Endothelial cell of umbilical vein (primary cell): ENCODE data around the gene HOXB4. TPM values are rescaled to one million over a fixed set of nuclear protein-coding genes. Genes with fewer than 3 reads are reported as not detected.

Experiments
- BruUV-seq: library from RNA; stranded (reverse); fragments of 400-500 nt; replicated peaks from 2 replicates; lab custom pipeline; 2021; lab: Mats Ljungman, UMichigan
- CTCF ChIA-PET: fragments of 300-600, 350-600 bp; sonication (Branson Sonifier 250); formaldehyde crosslinking; loops from one replicate; lab custom pipeline; 2021; ENCODE audit warnings: antibody characterized with exemption, inconsistent platforms; lab: Charles Lee
- POLR2A ChIA-PET: fragments of 300-600, 350-600 bp; sonication (Branson Sonifier 250); formaldehyde crosslinking; loops from one replicate; lab custom pipeline; 2021; ENCODE audit warnings: antibody characterized with exemption, inconsistent platforms; lab: Charles Lee
- DNase-seq: peaks from one replicate; pipeline ENCODE4 v3.0.0-alpha.2; 2011; ENCODE audit warnings: low read depth, low spot score
- FAIRE-seq: peaks from 2 replicates; lab custom pipeline; 2011; peaks lifted over from hg19 to GRCh38; lab: Jason Lieb, UNC
- H2AFZ ChIP-seq: 2 replicates; pipeline ENCODE4 v1.6.0; 2012; ENCODE audit warnings: low read depth, low read length, control low read depth, inconsistent platforms
- H3K27ac ChIP-seq: 2 replicates; pipeline ENCODE4 v1.5.1; 2011; ENCODE audit warnings: low read depth, mild to moderate bottlenecking, control low read depth, low read length, moderate library complexity; ENCODE audit not compliant: insufficient read depth
- H3K27me3 ChIP-seq, 2 experiments: 2 replicates each; pipeline versions ENCODE4 v1.6.0 to v1.6.1; 2011; ENCODE audit warnings: low read length in 2 of 2, mixed read lengths in 1 of 2; ENCODE audit not compliant: control insufficient read depth in 2 of 2, insufficient read depth in 2 of 2
- H3K36me3 ChIP-seq, 2 experiments: 2 replicates in 1 of 2; 3 replicates in 1 of 2; pipeline ENCODE4 v1.5.1; 2011; ENCODE audit warnings: low read length in 2 of 2, mild to moderate bottlenecking in 1 of 2, moderate library complexity in 1 of 2; ENCODE audit not compliant: control insufficient read depth in 2 of 2, insufficient read depth in 2 of 2; ENCODE audit errors: extremely low read depth in 1 of 2
- H3K4me1 ChIP-seq: 3 replicates; pipeline ENCODE4 v1.5.1; 2011; ENCODE audit warnings: mild to moderate bottlenecking, low read length; ENCODE audit not compliant: control insufficient read depth, insufficient read depth; ENCODE audit errors: extremely low read depth
- H3K4me2 ChIP-seq: 2 replicates; pipeline ENCODE4 v1.6.1; 2011; ENCODE audit warnings: low read length, control low read depth, mixed read lengths; ENCODE audit not compliant: insufficient read depth
- H3K4me3 ChIP-seq, 3 experiments: fragments of 200-600 bp in 1 of 3; sonication (generic), shearing (Covaris generic) in 1 of 3; replicated peaks in 1 of 3; 2 replicates each; pipeline ENCODE4 v1.5.1; 2011 to 2016; ENCODE audit warnings: control low read depth in 3 of 3, low read length in 3 of 3, mild to moderate bottlenecking in 2 of 3, inconsistent platforms in 1 of 3, low read depth in 1 of 3, moderate library complexity in 1 of 3; ENCODE audit not compliant: insufficient read depth in 1 of 3
- H3K79me2 ChIP-seq: 2 replicates; pipeline ENCODE4 v1.6.0; 2012; ENCODE audit warnings: low read length, inconsistent platforms; ENCODE audit not compliant: control insufficient read depth, insufficient read depth
- H3K9ac ChIP-seq: replicated peaks from 2 replicates; pipeline ENCODE3; 2011; ENCODE audit warnings: low read length, control low read depth; ENCODE audit not compliant: insufficient read depth; ENCODE audit errors: extremely low read depth
- H3K9me1 ChIP-seq: replicated peaks from 3 replicates; pipeline ENCODE4 v1.6.0; 2011; ENCODE audit warnings: mild to moderate bottlenecking, low read length; ENCODE audit not compliant: control insufficient read depth, insufficient read depth; ENCODE audit errors: extremely low read depth
- H3K9me3 ChIP-seq: replicated peaks from 2 replicates; pipeline ENCODE4 v1.5.1; 2012; ENCODE audit warnings: low read length, inconsistent platforms; ENCODE audit not compliant: control insufficient read depth, insufficient read depth
- H4K20me1 ChIP-seq: replicated peaks from 2 replicates; pipeline ENCODE3; 2011; ENCODE audit warnings: mild to moderate bottlenecking, low read length; ENCODE audit not compliant: control insufficient read depth, insufficient read depth; ENCODE audit errors: extremely low read depth
- CTCF ChIP-seq, 2 donors: IDR thresholded peaks; 1 replicate in 1 of 2; 2 replicates in 1 of 2; pipeline ENCODE4 v1.5.1; 2011; ENCODE audit warnings: low read length in 2 of 2, mild to moderate bottlenecking in 2 of 2, moderate library complexity in 2 of 2, control low read depth in 1 of 2, inconsistent platforms in 1 of 2, low read depth in 1 of 2; ENCODE audit not compliant: insufficient read depth in 1 of 2; ENCODE audit errors: extremely low read depth in 1 of 2
- EZH2 ChIP-seq: IDR thresholded peaks from 2 replicates; pipeline ENCODE4 v1.6.1; 2012; ENCODE audit warnings: borderline replicate concordance, low read depth, mild to moderate bottlenecking, moderate library complexity, low read length, inconsistent platforms; ENCODE audit not compliant: severe bottlenecking
- FOS ChIP-seq: IDR thresholded peaks from 2 replicates; pipeline ENCODE4 v1.6.1; 2011; ENCODE audit warnings: mild to moderate bottlenecking, low read length, moderate library complexity, borderline replicate concordance; ENCODE audit not compliant: insufficient read depth
- GATA2 ChIP-seq: IDR thresholded peaks from 2 replicates; pipeline ENCODE4 v1.7.0; 2011; ENCODE audit warnings: low read depth, mild to moderate bottlenecking, moderate library complexity, mixed read lengths, low read length; ENCODE audit not compliant: insufficient read length, insufficient read depth
- JUN ChIP-seq: IDR thresholded peaks from 2 replicates; pipeline ENCODE4 v1.6.1; 2011; ENCODE audit warnings: borderline replicate concordance, low read depth; ENCODE audit not compliant: insufficient read length, insufficient read depth
- MYC ChIP-seq: IDR thresholded peaks from one replicate; pipeline ENCODE4 v1.6.1; 2011; ENCODE audit warnings: mild to moderate bottlenecking, low read depth, low read length
- POLR2A ChIP-seq: IDR thresholded peaks from 2 replicates; pipeline ENCODE4 v1.6.1; 2012; ENCODE audit warnings: low read depth, mild to moderate bottlenecking, control low read depth, low read length
- POLR2AphosphoS5 ChIP-seq: IDR thresholded peaks from 2 replicates; pipeline ENCODE4 v1.6.1; 2012; ENCODE audit warnings: low read depth, mild to moderate bottlenecking, control low read depth, low read length, moderate library complexity; ENCODE audit not compliant: insufficient read depth
- dilution Hi-C: fragments of 300-500 bp; cut with MboI; formaldehyde crosslinking; loops from one replicate; pipeline ENCODE4 v1.15.0; 2019; ENCODE audit warnings: low sequenced_read_pairs; ENCODE audit not compliant: extremely low pct_ligation_motif_present
- intact Hi-C: fragments of 100-400 bp; cut with micrococcal nuclease; formaldehyde crosslinking; loops from one replicate; pipeline ENCODE4 v1.10.0; 2022
- polyA plus RNA-seq, 4 experiments: library from polyadenylated mRNA; depleted of rRNA in 3 of 4; stranded (reverse) in 3 of 4; unstranded in 1 of 4; fragments of >200 nt; gene quantifications; 2 replicates each; pipeline versions ENCODE4 v1.2.1 to v1.2.3, GENCODE V29; 2011 to 2012; ENCODE audit warnings: missing spikeins in 1 of 4
- total RNA-seq: library from RNA; stranded (reverse); gene quantifications from 2 replicates; pipeline ENCODE4 v1.2.3, GENCODE V29; 2021
- TF ChIP-seq, protein P1 (sequence below): IDR thresholded peaks from 2 replicates; pipeline ENCODE4 v1.6.1; 2011; ENCODE audit not compliant: insufficient read depth, insufficient read length

HOXB4 gene
- total and polyA plus RNA-seq, 2 donors (not counting 3 experiments of a cell fraction or from before 2014, with no cell fraction given): 4.6 to 13.1 TPM

GRCh38 chr17:48543854-48544348 lies 34.2 kb downstream of the HOXB4 start:
- ChIA-PET POLR2A (no interaction called here), CTCF (interaction anchor here (1.0 to 1.9 kb wide), 4 partner anchors 11 to 328 kb away, joined by 4 to 6 read pairs (median 4); no protein-coding TSS in a partner anchor)
- TF ChIP-seq, protein P1, sequence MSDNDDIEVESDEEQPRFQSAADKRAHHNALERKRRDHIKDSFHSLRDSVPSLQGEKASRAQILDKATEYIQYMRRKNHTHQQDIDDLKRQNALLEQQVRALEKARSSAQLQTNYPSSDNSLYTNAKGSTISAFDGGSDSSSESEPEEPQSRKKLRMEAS: no peak
- no peak for TF ChIP-seq JUN
- TF ChIP-seq GATA2: no peak
- no peak for TF ChIP-seq CTCF (IDR thresholded peaks at IDR 0.05; ENCODE audit: extremely low read depth in 1 of 2, insufficient read depth in 1 of 2, low read depth in 1 of 2, low read length in 2 of 2)
- no peak for TF ChIP-seq MYC
- TF ChIP-seq EZH2: no peak
- no peak for TF ChIP-seq POLR2A
- no peak for TF ChIP-seq FOS
- TF ChIP-seq POLR2AphosphoS5: no peak
- H3K9ac ChIP-seq: peak overlapping the region; percentile 91
- H3K4me1 ChIP-seq: peaks cover 46% of the 10 kb centered on the region
- peaks cover 54% of the 10 kb centered on the region for H3K79me2 ChIP-seq
- no peaks in the 10 kb centered on the region for H3K9me1 ChIP-seq
- H3K27ac ChIP-seq: peak overlapping the region; percentile 77
- no peak overlapping the region for H2AFZ ChIP-seq
- H3K4me3 ChIP-seq: peak overlapping the region; percentile 88 to 99 (median 97)
- DNase-seq (no peak), FAIRE-seq (no peak)
- no peaks in the 10 kb centered on the region for H3K27me3 ChIP-seq
- BruUV-seq: no TSS peak
- peak overlapping the region; percentile 72 for H3K4me2 ChIP-seq
- intact Hi-C loops (loop anchor here (1.0 to 2.0 kb wide), 4 partner anchors 25 to 51 kb away; no protein-coding TSS in a partner anchor), dilution Hi-C loops (no loop called here)
- no peaks in the 10 kb centered on the region for H3K9me3 ChIP-seq
- no peaks in the 10 kb centered on the region for H3K36me3 ChIP-seq
- H4K20me1 ChIP-seq: no peaks in the 10 kb centered on the region
